ENCODE measurements around the gene PEX12. TPM values are rescaled to one million over a fixed set of nuclear protein-coding genes. Genes with fewer than 3 reads are reported as not detected.
"Not testable (repeated sequence)": the region's sequence is repeated elsewhere in the genome, so short reads cannot be mapped to it uniquely, and the experiment has no call there.

PEX12 gene
- total RNA-seq, 1 donor from 2014 or later = 4.4 TPM

DNA sequence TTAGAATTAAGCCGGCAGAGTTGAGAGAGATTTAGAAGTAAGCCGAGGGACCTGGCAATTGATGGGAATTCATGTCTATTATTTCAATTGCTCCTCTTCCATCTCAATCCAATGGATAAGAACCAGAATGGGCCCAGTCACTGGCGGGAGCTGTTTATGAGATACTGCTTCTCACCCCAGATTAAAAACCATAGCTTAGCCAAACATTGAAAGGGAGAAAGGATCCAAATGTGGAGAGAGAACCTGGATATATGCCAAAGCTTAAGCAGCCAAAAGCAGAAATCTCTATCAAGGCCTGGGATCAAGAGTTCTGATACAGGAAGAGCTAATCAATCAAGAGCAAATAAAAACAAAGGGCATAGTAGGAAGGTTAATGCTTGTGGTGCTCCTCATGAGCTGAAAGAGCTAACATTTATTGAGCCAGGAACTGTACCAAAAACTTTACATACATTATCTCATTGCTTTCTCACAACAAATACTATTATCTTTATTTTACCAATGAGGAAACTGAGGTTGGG is 43.7 kb downstream of the PEX12 start:
- Mint-ChIP-seq H3K4me3 (ENCODE audit: unreplicated experiment) (no peak overlapping the region), H3K4me1 (ENCODE audit: unreplicated experiment) (no peaks in the 10 kb centered on the region), H3K9me3 (ENCODE audit: unreplicated experiment) (no peaks in the 10 kb centered on the region), H3K27ac (ENCODE audit: unreplicated experiment) (no peak overlapping the region), H3K36me3 (ENCODE audit: low read depth, unreplicated experiment) (no peaks in the 10 kb centered on the region), H3K27me3 (ENCODE audit: unreplicated experiment) (no peaks in the 10 kb centered on the region)
- TF ChIP-seq, protein P1, sequence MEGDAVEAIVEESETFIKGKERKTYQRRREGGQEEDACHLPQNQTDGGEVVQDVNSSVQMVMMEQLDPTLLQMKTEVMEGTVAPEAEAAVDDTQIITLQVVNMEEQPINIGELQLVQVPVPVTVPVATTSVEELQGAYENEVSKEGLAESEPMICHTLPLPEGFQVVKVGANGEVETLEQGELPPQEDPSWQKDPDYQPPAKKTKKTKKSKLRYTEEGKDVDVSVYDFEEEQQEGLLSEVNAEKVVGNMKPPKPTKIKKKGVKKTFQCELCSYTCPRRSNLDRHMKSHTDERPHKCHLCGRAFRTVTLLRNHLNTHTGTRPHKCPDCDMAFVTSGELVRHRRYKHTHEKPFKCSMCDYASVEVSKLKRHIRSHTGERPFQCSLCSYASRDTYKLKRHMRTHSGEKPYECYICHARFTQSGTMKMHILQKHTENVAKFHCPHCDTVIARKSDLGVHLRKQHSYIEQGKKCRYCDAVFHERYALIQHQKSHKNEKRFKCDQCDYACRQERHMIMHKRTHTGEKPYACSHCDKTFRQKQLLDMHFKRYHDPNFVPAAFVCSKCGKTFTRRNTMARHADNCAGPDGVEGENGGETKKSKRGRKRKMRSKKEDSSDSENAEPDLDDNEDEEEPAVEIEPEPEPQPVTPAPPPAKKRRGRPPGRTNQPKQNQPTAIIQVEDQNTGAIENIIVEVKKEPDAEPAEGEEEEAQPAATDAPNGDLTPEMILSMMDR (IDR thresholded peaks at IDR 0.05; ENCODE audit: unreplicated experiment) = no peak
- no peak for DNase-seq (ENCODE audit: low spot score)

DNA sequence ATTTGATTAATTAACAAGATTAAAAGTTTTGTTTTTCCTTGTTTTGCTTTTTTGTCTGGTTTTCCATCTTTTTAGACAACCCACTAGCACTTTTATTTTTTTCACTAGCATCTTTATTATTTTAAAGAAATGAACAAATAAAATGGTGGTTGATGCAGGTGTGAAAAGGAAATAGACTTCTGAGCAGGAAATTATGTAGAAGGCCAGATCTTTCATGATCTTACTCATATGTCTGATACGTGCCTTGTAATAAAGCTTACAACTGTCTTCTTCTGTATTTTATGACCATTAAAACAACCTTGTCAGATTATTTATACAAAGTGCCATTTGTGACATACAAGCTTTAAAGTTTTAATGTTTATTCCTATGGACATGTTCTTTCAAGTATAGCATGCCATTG is 47.2 kb downstream of the PEX12 start:
- Mint-ChIP-seq H3K27me3 (ENCODE audit: unreplicated experiment) (no peaks in the 10 kb centered on the region), H3K27ac (ENCODE audit: unreplicated experiment) (no peak overlapping the region)
- DNase-seq (ENCODE audit: low spot score) = no peak

DNA sequence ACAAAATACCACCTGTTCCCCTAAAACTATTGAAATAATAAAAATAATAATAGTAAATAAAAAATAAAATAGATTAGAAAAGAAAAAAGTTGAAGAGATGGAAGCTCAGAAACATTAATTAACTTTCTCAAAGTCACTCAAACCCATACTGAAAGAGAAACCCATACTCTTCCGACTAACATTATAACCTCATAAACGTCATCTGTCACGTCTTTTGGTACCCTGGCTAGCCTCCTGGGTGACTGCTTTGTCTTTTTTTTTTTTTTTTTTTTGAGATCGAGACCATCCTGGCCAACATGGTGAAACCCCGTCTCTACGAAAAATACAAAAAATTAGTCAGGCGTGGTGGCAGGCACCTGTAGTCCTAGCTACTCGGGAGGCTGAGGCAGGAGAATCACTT is 48.5 kb downstream of the PEX12 start:
- TF ChIP-seq, protein P1 (IDR thresholded peaks at IDR 0.05; ENCODE audit: unreplicated experiment) = no peak
- Mint-ChIP-seq H3K4me3 (ENCODE audit: unreplicated experiment) (no peak overlapping the region), H3K4me1 (ENCODE audit: unreplicated experiment) (no peaks in the 10 kb centered on the region), H3K27ac (ENCODE audit: unreplicated experiment) (no peak overlapping the region), H3K36me3 (ENCODE audit: low read depth, unreplicated experiment) (no peaks in the 10 kb centered on the region), H3K9me3 (ENCODE audit: unreplicated experiment) (peaks cover 3% of the 10 kb centered on the region), H3K27me3 (ENCODE audit: unreplicated experiment) (no peaks in the 10 kb centered on the region)
- DNase-seq (ENCODE audit: low spot score) = no peak

More for the DNA sequence above, 47.2 kb downstream of the PEX12 start:
- H3K4me1 Mint-ChIP-seq (ENCODE audit: unreplicated experiment) = no peaks in the 10 kb centered on the region
- TF ChIP-seq, protein P1 (IDR thresholded peaks at IDR 0.05; ENCODE audit: unreplicated experiment) = no peak
- H3K36me3 Mint-ChIP-seq (ENCODE audit: low read depth, unreplicated experiment) = no peaks in the 10 kb centered on the region
- H3K9me3 Mint-ChIP-seq (ENCODE audit: unreplicated experiment) = no peaks in the 10 kb centered on the region
- no peak overlapping the region for H3K4me3 Mint-ChIP-seq (ENCODE audit: unreplicated experiment)

DNA sequence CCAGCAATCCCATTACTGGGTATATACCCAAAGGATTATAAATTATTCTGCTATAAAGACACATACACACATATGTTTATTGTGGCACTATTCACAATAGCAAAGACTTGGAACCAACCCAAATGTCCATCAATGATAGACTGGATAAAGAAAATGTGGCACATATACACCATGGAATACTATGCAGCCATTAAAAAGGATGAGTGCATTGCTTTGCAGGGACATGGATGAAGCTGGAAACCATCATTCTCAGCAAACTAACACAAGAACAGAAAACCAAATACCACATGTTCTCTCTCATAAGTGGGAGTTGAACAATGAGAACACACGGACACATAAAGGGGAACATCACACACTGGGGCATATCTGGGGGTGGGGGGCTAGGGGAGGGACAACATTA is 49.0 kb downstream of the PEX12 start:
- not testable (repeated sequence) for H3K27me3 Mint-ChIP-seq (ENCODE audit: unreplicated experiment); DNase-seq (ENCODE audit: low spot score); H3K9me3 Mint-ChIP-seq (ENCODE audit: unreplicated experiment); H3K4me3 Mint-ChIP-seq (ENCODE audit: unreplicated experiment); H3K4me1 Mint-ChIP-seq (ENCODE audit: unreplicated experiment); H3K27ac Mint-ChIP-seq (ENCODE audit: unreplicated experiment); H3K36me3 Mint-ChIP-seq (ENCODE audit: low read depth, unreplicated experiment)

Other genes starting within 250 kb of the PEX12 start
- 0.26 TPM for gene SLFN11, start 204.9 kb downstream of the PEX12 start, total RNA-seq (ENCODE audit: unreplicated experiment)
- 25.7 TPM for gene SLFN12, start 146.1 kb downstream of the PEX12 start, total RNA-seq (ENCODE audit: unreplicated experiment)
- 9.1 TPM for gene SLFN13, start 129.8 kb downstream of the PEX12 start, total RNA-seq (ENCODE audit: unreplicated experiment)
- not detected for gene SLFN12L, start 40.9 kb downstream of the PEX12 start, total RNA-seq (ENCODE audit: unreplicated experiment)
- gene SLFN14, start 17.8 kb downstream of the PEX12 start, total RNA-seq (ENCODE audit: unreplicated experiment) = 0.95 TPM
- 330 TPM for gene AP2B1, start 8.8 kb upstream of the PEX12 start, total RNA-seq (ENCODE audit: unreplicated experiment)
- 1.7 TPM for gene RASL10B, start 153.1 kb upstream of the PEX12 start, total RNA-seq (ENCODE audit: unreplicated experiment)
- 0.10 TPM for gene GAS2L2, start 174.7 kb upstream of the PEX12 start, total RNA-seq (ENCODE audit: unreplicated experiment)
- 0.90 TPM for gene C17orf50, start 182.3 kb upstream of the PEX12 start, total RNA-seq (ENCODE audit: unreplicated experiment)
- 10.6 TPM for gene MMP28, start 217.1 kb upstream of the PEX12 start, total RNA-seq (ENCODE audit: unreplicated experiment)
- 188 TPM for gene TAF15, start 230.9 kb upstream of the PEX12 start, total RNA-seq (ENCODE audit: unreplicated experiment)